Airway epithelial cell (primary cell): ENCODE results near the gene CLDN2. TPM values are rescaled to one million over a fixed set of nuclear protein-coding genes. Genes with fewer than 3 reads are reported as not detected.

Source experiments
- total RNA-seq: library from RNA; depleted of rRNA; stranded (reverse); fragments of >200 nt; gene quantifications from 2 replicates; pipeline ENCODE4 v1.2.3, GENCODE V29; 2015

The CLDN2 gene
- total RNA-seq, result not detected in 2 replicates

DNA sequence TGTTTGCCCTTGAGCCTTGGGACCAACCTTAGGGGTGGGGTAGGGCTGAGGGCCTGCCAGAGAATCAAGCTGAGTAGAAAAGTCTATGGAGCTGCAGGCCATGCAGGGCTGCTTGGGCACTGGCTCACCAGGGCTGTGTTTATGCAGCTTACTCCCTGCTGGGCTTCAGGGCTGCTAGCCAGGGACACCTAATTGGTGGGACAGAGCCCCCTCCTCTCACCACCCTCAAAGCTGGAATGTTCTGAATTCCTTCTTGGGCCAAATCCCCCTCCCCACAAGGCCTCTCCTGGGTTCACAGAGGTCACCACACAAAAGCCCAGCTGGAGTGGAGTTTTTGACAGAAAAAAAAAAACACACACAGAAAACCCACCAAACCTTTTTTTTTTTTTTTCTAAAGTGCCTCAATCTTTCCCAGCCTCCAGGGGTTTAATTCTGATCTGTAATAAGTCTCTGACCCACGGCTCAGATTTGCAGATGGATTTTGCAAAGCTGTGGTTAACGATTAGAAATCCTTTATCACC lies at the start of gene CLDN2:
CLDN2 (plus strand) TSS at position 471 of the 521 bp plus-strand sequence. CDS start 7,827 bp downstream, outside the sequence.

GRCh38 chrX:106903291-106903824 lies 16.8 kb upstream of the CLDN2 start, which contains the start of gene RIPPLY1:
Gene RIPPLY1, minus strand, starts transcription at chrX:106903341. Its CDS starts 54 bp downstream, at chrX:106903287.

Other genes starting within 250 kb of the CLDN2 start
- 9.2 and 10.4 TPM in 2 replicates for gene RNF128, start 193.7 kb upstream of the CLDN2 start, total RNA-seq
- gene TBC1D8B, start 117.7 kb upstream of the CLDN2 start, total RNA-seq, result 4.7 and 4.8 TPM in 2 replicates
- gene RIPPLY1, start 17.1 kb upstream of the CLDN2 start, total RNA-seq, result not detected in 2 replicates
- gene MORC4, start 79.8 kb downstream of the CLDN2 start, total RNA-seq, result 14.1 and 17.8 TPM in 2 replicates
- 7.3 and 11.5 TPM in 2 replicates for gene RBM41, start 198.4 kb downstream of the CLDN2 start, total RNA-seq